Stimulated activated CD4-positive, alpha-beta T cell treated with anti-CD3 and anti-CD28 coated beads, Interleukin-4, amount 100 ng/mL, for 24 hours (primary cell): ENCODE measurements around the gene CLIC6.

Experiments used
- DNase-seq: peaks from one replicate; pipeline ENCODE4 v3.0.0-alpha.2; 2020

CLIC6 gene

GRCh38 chr21:34668803-34669148 lies at the start of gene CLIC6:
TSS of gene CLIC6 (plus strand) at chr21:34668994. CDS start at chr21:34669389, 395 bp downstream.
- no peak for DNase-seq

- no peak for DNase-seq
Measured at GRCh38 chr21:34619841-34620665, 48.7 kb upstream of the CLIC6 start.

GRCh38 chr21:34621434-34622350 lies 47.1 kb upstream of the CLIC6 start:
- DNase-seq, result no peak

- DNase-seq, result no peak
Measured at GRCh38 chr21:34623516-34623915, 45.3 kb upstream of the CLIC6 start.

- no peak for DNase-seq
Measured at GRCh38 chr21:34625030-34625593, 43.7 kb upstream of the CLIC6 start.

GRCh38 chr21:34626131-34626530 lies 42.7 kb upstream of the CLIC6 start:
- DNase-seq, result no peak

- peak; percentile 49 for DNase-seq
Measured at GRCh38 chr21:34630536-34631143, 38.2 kb upstream of the CLIC6 start.

- DNase-seq, result no peak
Measured at GRCh38 chr21:34632498-34632897, 36.3 kb upstream of the CLIC6 start.

GRCh38 chr21:34635307-34635706 lies 33.5 kb upstream of the CLIC6 start:
- peak; percentile 12 for DNase-seq

GRCh38 chr21:34636961-34637360 lies 31.8 kb upstream of the CLIC6 start:
- DNase-seq, result no peak

GRCh38 chr21:34639250-34639649 lies 29.5 kb upstream of the CLIC6 start:
- no peak for DNase-seq

GRCh38 chr21:34639882-34640788 lies 28.7 kb upstream of the CLIC6 start:
- peak; percentile 50 for DNase-seq

- DNase-seq, result peak; percentile 33
Measured at GRCh38 chr21:34640858-34641257, 27.9 kb upstream of the CLIC6 start.

GRCh38 chr21:34642211-34643075 lies 26.4 kb upstream of the CLIC6 start:
- no peak for DNase-seq

- DNase-seq, result no peak
Measured at GRCh38 chr21:34644825-34645224, 24.0 kb upstream of the CLIC6 start.

GRCh38 chr21:34647555-34647954 lies 21.2 kb upstream of the CLIC6 start:
- no peak for DNase-seq

GRCh38 chr21:34648739-34649297 lies 20.0 kb upstream of the CLIC6 start:
- DNase-seq, result no peak

GRCh38 chr21:34649400-34649799 lies 19.4 kb upstream of the CLIC6 start:
- DNase-seq, result no peak

GRCh38 chr21:34650861-34651431 lies 17.8 kb upstream of the CLIC6 start:
- DNase-seq, result no peak

GRCh38 chr21:34651642-34652041 lies 17.2 kb upstream of the CLIC6 start:
- DNase-seq, result no peak
